GM23338 (cell line): ENCODE data around the gene BCL2.

ENCODE experiments used
- CREB1 ChIP-seq: fragments of 250-450 bp; sonication (Bioruptor Pico); IDR thresholded peaks from 2 replicates; pipeline ENCODE4 v1.5.0; 2020; ENCODE audit warnings: low read depth, mild to moderate bottlenecking, moderate library complexity
- EZH2phosphoT487 ChIP-seq: fragments of 200-600 bp; sonication (generic); IDR thresholded peaks from one replicate; pipeline ENCODE4 v1.8.1; 2018; ENCODE audit warnings: antibody characterized with exemption; ENCODE audit not compliant: unreplicated experiment
- TF ChIP-seq, protein P1 (sequence below), 2 experiments: fragments of 200-600 bp in 1 of 2; sonication (generic) in 1 of 2; conservative IDR thresholded peaks; 2 replicates each; pipeline versions ENCODE4 v1.5.1 to v1.6.1; 2016 to 2017; ENCODE audit warnings: antibody characterized with exemption in 2 of 2, low read depth in 2 of 2, mild to moderate bottlenecking in 2 of 2, moderate library complexity in 1 of 2
- TF ChIP-seq, protein P2 (sequence below): IDR thresholded peaks from one replicate; pipeline ENCODE4 v1.6.1; 2018; ENCODE audit warnings: antibody characterized with exemption; ENCODE audit not compliant: unreplicated experiment

DNA sequence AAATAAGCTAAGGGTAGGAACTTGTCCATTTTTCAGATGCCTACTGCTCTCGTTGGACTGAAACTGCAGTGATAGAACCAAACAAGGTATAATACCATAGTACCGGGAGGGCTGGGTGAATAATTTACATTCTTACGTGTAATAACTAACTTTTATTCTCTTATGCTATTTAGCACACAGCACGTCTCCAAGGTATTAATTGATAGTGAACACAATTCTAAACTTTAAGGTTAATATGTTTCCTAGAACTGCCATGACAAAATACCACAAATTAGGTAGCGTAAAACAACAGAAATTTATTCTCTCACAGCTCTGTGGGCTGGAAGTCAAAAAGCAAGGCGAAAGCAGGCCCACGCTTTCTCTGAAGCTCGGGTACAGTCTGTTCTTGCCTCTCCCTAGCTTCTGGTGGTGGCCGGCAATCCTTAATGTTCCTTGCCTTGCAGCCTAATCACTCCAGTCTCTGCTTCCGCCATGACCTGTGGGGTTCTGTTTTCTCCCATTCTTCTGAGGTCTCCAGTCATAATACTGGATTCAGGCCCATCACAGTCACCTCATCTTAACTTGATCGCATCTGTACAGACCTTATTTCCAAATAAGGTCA is 5.6 kb upstream of the BCL2 start:
- TF ChIP-seq, protein P1, sequence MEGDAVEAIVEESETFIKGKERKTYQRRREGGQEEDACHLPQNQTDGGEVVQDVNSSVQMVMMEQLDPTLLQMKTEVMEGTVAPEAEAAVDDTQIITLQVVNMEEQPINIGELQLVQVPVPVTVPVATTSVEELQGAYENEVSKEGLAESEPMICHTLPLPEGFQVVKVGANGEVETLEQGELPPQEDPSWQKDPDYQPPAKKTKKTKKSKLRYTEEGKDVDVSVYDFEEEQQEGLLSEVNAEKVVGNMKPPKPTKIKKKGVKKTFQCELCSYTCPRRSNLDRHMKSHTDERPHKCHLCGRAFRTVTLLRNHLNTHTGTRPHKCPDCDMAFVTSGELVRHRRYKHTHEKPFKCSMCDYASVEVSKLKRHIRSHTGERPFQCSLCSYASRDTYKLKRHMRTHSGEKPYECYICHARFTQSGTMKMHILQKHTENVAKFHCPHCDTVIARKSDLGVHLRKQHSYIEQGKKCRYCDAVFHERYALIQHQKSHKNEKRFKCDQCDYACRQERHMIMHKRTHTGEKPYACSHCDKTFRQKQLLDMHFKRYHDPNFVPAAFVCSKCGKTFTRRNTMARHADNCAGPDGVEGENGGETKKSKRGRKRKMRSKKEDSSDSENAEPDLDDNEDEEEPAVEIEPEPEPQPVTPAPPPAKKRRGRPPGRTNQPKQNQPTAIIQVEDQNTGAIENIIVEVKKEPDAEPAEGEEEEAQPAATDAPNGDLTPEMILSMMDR (conservative IDR thresholded peaks at IDR 0.05; ENCODE audit: low read depth in 2 of 2): no peak
- TF ChIP-seq EZH2phosphoT487 (no peak), CREB1 (CRISPR knock-in tag) (no peak)
- TF ChIP-seq, protein P2, sequence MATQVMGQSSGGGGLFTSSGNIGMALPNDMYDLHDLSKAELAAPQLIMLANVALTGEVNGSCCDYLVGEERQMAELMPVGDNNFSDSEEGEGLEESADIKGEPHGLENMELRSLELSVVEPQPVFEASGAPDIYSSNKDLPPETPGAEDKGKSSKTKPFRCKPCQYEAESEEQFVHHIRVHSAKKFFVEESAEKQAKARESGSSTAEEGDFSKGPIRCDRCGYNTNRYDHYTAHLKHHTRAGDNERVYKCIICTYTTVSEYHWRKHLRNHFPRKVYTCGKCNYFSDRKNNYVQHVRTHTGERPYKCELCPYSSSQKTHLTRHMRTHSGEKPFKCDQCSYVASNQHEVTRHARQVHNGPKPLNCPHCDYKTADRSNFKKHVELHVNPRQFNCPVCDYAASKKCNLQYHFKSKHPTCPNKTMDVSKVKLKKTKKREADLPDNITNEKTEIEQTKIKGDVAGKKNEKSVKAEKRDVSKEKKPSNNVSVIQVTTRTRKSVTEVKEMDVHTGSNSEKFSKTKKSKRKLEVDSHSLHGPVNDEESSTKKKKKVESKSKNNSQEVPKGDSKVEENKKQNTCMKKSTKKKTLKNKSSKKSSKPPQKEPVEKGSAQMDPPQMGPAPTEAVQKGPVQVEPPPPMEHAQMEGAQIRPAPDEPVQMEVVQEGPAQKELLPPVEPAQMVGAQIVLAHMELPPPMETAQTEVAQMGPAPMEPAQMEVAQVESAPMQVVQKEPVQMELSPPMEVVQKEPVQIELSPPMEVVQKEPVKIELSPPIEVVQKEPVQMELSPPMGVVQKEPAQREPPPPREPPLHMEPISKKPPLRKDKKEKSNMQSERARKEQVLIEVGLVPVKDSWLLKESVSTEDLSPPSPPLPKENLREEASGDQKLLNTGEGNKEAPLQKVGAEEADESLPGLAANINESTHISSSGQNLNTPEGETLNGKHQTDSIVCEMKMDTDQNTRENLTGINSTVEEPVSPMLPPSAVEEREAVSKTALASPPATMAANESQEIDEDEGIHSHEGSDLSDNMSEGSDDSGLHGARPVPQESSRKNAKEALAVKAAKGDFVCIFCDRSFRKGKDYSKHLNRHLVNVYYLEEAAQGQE: no peak
